ENCODE measurements around the gene GPC1.

The GPC1 gene

GRCh38 chr2:240413813-240414429, 21.5 kb upstream of the GPC1 start:
- intact Hi-C loops (cut with DNase I; ENCODE audit: low total_unique reads) = no loop called here
- H3K27me3 ChIP-seq = peaks cover 0 to 11% of the 10 kb centered on the region in 2 donors
- no peak overlapping the region for H3K4me3 ChIP-seq
- H3K9me3 ChIP-seq = no peaks in the 10 kb centered on the region
- no peak for TF ChIP-seq CTCF (IDR thresholded peaks at IDR 0.05)
- H3K36me3 ChIP-seq = no peaks in the 10 kb centered on the region
- H3K27ac ChIP-seq = no peak overlapping the region
- no peaks in the 10 kb centered on the region for H3K4me1 ChIP-seq
- peak; percentile 4 to 41 for DNase-seq

GRCh38 chr2:240416821-240417220, 18.6 kb upstream of the GPC1 start:
- intact Hi-C loops (cut with DNase I; ENCODE audit: low total_unique reads) = no loop called here
- Histone ChIP-seq H3K27ac (no peak overlapping the region), H3K4me3 (no peak overlapping the region), H3K36me3 (peaks cover 0 to 5% (median 0%) of the 10 kb centered on the region in 3 donors), H3K4me1 (no peaks in the 10 kb centered on the region), H3K9me3 (peaks cover 0 to 14% (median 10%) of the 10 kb centered on the region in 3 donors), H3K27me3 (peaks cover 0 to 11% of the 10 kb centered on the region in 2 donors)
- TF ChIP-seq CTCF (IDR thresholded peaks at IDR 0.05) = no peak
- DNase-seq = no peak

GRCh38 chr2:240418311-240418710, 17.2 kb upstream of the GPC1 start:
- no peak overlapping the region for H3K27ac ChIP-seq
- no peaks in the 10 kb centered on the region for H3K27me3 ChIP-seq
- H3K36me3 ChIP-seq = peaks cover 0 to 5% (median 0%) of the 10 kb centered on the region in 3 donors
- H3K9me3 ChIP-seq = peaks cover 0 to 15% (median 11%) of the 10 kb centered on the region in 3 donors
- no peaks in the 10 kb centered on the region for H3K4me1 ChIP-seq
- peak in 1 of 2 donors; percentile 27 for DNase-seq
- no peak overlapping the region for H3K4me3 ChIP-seq
- intact Hi-C loops (cut with DNase I; ENCODE audit: low total_unique reads) = no loop called here
- TF ChIP-seq CTCF (IDR thresholded peaks at IDR 0.05) = no peak

- Histone ChIP-seq H3K27me3 (no peaks in the 10 kb centered on the region), H3K4me1 (no peaks in the 10 kb centered on the region), H3K36me3 (peaks cover 0 to 5% (median 0%) of the 10 kb centered on the region in 3 donors), H3K27ac (no peak overlapping the region), H3K4me3 (no peak overlapping the region), H3K9me3 (peaks cover 0 to 15% (median 11%) of the 10 kb centered on the region in 3 donors)
- no peak for DNase-seq
- no peak for TF ChIP-seq CTCF (IDR thresholded peaks at IDR 0.05)
- intact Hi-C loops (cut with DNase I; ENCODE audit: low total_unique reads) = no loop called here
Measured at GRCh38 chr2:240419271-240419670, 16.2 kb upstream of the GPC1 start.

GRCh38 chr2:240419723-240420122, 15.7 kb upstream of the GPC1 start:
- no peaks in the 10 kb centered on the region for H3K27me3 ChIP-seq
- TF ChIP-seq CTCF (IDR thresholded peaks at IDR 0.05) = no peak
- no peak for DNase-seq
- H3K4me1 ChIP-seq = no peaks in the 10 kb centered on the region
- intact Hi-C loops (cut with DNase I; ENCODE audit: low total_unique reads) = no loop called here
- no peak overlapping the region for H3K27ac ChIP-seq
- H3K9me3 ChIP-seq = peaks cover 0 to 15% (median 11%) of the 10 kb centered on the region in 3 donors
- H3K4me3 ChIP-seq = no peak overlapping the region
- H3K36me3 ChIP-seq = peaks cover 0 to 5% (median 0%) of the 10 kb centered on the region in 3 donors

All from tibial artery (tissue), 4 donors.